Neural crest cell (in vitro differentiated cells): ENCODE results near the gene ATG2B. TPM values are rescaled to one million over a fixed set of nuclear protein-coding genes. Genes with fewer than 3 reads are reported as not detected.
A peak's percentile ranks its signal among the peaks of the same experiment; 100 is the strongest.

Experiments
- DNase-seq: peaks from one replicate; pipeline ENCODE4 v3.0.0; 2021; ENCODE audit warnings: low read depth, mixed read lengths, low spot score
- H3K27ac Mint-ChIP-seq: one replicate; pipeline ENCODE4 v1.8.0; 2021; ENCODE audit warnings: mild to moderate bottlenecking, mixed read lengths; ENCODE audit not compliant: unreplicated experiment
- H3K27me3 Mint-ChIP-seq: 2 replicates; pipeline ENCODE4 v1.8.0; 2021; ENCODE audit warnings: low read depth, mild to moderate bottlenecking, mixed read lengths
- H3K36me3 Mint-ChIP-seq: 2 replicates; pipeline ENCODE4 v1.8.0; 2021; ENCODE audit warnings: low read depth, mild to moderate bottlenecking, mixed read lengths
- H3K4me1 Mint-ChIP-seq: 2 replicates; pipeline ENCODE4 v1.8.0; 2021; ENCODE audit warnings: mixed read lengths
- H3K4me3 Mint-ChIP-seq: one replicate; pipeline ENCODE4 v1.8.0; 2021; ENCODE audit warnings: mild to moderate bottlenecking, mixed read lengths
- H3K9me3 Mint-ChIP-seq: 2 replicates; pipeline ENCODE4 v1.8.0; 2021; ENCODE audit warnings: mixed read lengths
- total RNA-seq: library from RNA; stranded (reverse); gene quantifications from 2 replicates; pipeline ENCODE4 v1.2.1, GENCODE V29; 2021
- TF ChIP-seq, protein P1 (sequence below): fragments of 200-600 bp; sonication (generic); conservative IDR thresholded peaks from 2 replicates; pipeline ENCODE4 v1.5.0; 2021; ENCODE audit warnings: antibody characterized with exemption, mild to moderate bottlenecking

ATG2B gene
- total RNA-seq, 1 donor from 2014 or later = 19.5 TPM

DNA sequence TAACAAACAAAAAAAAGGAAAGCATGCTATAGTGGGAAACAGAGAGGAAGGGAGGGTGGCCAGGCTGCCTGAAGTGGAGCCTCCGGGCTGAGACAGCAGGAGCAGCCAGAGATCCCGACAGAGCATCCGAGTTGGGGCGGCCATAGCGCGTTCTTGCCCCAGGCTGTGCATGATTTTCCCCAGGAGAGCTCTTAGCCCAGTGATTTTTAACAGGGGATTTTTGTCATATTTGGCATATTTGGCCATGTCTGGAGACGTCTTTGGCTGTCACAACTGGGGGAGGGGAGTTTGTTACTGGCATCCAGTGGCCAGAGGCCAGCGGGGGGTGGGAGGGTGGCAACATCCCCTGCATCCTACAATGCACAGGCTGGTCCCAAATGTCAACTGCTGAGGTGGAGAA is 83.6 kb downstream of the ATG2B start:
- H3K36me3 Mint-ChIP-seq = peaks cover 5% of the 10 kb centered on the region
- H3K9me3 Mint-ChIP-seq = no peaks in the 10 kb centered on the region
- TF ChIP-seq, protein P1, sequence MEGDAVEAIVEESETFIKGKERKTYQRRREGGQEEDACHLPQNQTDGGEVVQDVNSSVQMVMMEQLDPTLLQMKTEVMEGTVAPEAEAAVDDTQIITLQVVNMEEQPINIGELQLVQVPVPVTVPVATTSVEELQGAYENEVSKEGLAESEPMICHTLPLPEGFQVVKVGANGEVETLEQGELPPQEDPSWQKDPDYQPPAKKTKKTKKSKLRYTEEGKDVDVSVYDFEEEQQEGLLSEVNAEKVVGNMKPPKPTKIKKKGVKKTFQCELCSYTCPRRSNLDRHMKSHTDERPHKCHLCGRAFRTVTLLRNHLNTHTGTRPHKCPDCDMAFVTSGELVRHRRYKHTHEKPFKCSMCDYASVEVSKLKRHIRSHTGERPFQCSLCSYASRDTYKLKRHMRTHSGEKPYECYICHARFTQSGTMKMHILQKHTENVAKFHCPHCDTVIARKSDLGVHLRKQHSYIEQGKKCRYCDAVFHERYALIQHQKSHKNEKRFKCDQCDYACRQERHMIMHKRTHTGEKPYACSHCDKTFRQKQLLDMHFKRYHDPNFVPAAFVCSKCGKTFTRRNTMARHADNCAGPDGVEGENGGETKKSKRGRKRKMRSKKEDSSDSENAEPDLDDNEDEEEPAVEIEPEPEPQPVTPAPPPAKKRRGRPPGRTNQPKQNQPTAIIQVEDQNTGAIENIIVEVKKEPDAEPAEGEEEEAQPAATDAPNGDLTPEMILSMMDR = no peak
- peaks cover 25% of the 10 kb centered on the region for H3K4me1 Mint-ChIP-seq
- no peaks in the 10 kb centered on the region for H3K27me3 Mint-ChIP-seq
- no peak for DNase-seq
- H3K27ac Mint-ChIP-seq = no peak overlapping the region
- H3K4me3 Mint-ChIP-seq = no peak overlapping the region

DNA sequence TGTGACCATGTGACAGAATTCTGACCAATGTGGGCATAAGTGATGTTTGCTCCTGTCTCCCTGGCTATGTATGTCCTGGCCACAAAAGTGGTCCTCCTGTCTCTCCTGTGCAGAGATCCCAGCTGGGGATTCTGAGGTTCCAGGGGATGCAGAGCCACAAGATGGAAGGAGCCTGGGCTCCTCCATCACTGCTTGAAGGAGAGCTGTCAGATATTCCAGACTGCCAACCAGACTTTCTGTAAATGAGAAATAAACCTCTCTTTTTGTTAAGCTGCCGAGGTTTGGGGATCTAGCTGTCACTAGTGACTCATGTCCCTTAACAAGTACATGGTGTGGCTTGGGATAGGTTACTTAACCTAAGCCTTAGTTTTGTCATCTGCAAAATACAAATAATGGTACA is 85.3 kb downstream of the ATG2B start:
- no peaks in the 10 kb centered on the region for H3K27me3 Mint-ChIP-seq
- no peaks in the 10 kb centered on the region for H3K9me3 Mint-ChIP-seq
- DNase-seq = no peak
- H3K4me3 Mint-ChIP-seq = no peak overlapping the region
- TF ChIP-seq, protein P1 = no peak
- H3K36me3 Mint-ChIP-seq = peaks cover 5% of the 10 kb centered on the region
- no peak overlapping the region for H3K27ac Mint-ChIP-seq
- H3K4me1 Mint-ChIP-seq = peaks cover 22% of the 10 kb centered on the region

DNA sequence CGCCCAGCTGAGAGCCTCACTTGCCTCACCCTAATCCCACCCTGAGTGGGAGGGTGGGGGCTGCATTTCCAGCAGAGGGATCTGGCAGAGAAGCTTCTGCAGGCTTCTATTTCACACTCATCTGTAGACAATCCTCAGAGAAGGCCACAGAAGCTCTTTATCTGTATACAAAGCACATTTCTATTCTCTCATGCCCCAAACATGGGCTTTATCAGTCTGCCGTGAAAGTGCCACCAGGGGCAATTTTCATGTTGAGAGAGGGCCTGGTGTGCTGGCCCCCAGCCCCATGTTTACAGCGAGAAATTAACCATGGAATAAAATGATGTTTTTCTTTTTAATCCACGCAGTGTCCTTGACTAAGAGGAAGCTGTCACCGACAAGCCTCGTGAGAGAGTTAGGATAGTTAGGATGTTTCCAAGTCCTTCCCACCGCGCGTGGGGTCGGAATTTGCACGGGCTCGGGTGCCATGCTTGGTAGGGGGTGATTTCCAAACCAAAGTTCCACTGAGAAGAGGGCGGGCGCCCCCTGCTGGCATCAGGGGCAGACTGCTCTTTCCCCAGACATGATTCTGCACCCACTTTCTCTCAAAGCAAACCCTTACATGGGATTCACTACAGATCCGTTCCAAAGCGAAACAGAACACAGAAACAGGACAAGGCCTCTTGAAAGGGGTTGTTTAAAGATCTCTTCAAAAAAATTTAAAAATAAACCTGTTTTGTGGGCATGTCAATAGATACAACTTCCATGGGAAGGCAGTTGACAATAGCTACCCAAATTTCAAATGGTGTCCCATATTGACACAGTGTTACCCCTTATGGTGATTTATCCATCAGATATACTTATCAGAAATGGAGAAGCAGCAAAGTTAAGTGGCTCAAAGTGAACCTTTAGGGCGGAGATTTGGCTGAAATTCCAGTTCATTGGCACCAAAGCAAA is 87.7 kb downstream of the ATG2B start:
- peak; percentile 84 for DNase-seq
- H3K27me3 Mint-ChIP-seq = no peaks in the 10 kb centered on the region
- peaks cover 6% of the 10 kb centered on the region for H3K4me1 Mint-ChIP-seq
- peaks cover 4% of the 10 kb centered on the region for H3K9me3 Mint-ChIP-seq
- H3K4me3 Mint-ChIP-seq = no peak overlapping the region
- peaks cover 5% of the 10 kb centered on the region for H3K36me3 Mint-ChIP-seq
- H3K27ac Mint-ChIP-seq = no peak overlapping the region
- TF ChIP-seq, protein P1 = peak; percentile 97

DNA sequence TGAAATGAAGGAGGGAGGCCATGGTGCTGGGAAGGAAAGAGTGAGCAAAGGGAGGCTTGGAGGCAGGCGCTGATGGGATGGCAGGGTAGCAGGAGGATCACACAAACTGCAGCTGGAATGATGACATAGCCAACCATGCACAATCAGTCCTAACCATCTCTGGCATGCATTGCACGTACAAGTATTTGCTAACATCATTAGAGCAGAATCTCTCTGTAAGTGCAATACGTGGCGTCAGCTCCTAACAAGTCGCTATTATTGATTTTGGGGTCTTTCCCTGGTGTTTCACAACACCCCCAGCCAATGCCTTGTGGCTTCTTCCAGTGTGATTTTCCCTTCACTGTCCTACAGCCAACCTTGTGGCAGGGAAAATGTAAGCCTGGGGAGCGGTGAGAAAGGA is 88.6 kb downstream of the ATG2B start:
- Mint-ChIP-seq H3K4me1 (peaks cover 6% of the 10 kb centered on the region), H3K36me3 (peaks cover 5% of the 10 kb centered on the region)

DNA sequence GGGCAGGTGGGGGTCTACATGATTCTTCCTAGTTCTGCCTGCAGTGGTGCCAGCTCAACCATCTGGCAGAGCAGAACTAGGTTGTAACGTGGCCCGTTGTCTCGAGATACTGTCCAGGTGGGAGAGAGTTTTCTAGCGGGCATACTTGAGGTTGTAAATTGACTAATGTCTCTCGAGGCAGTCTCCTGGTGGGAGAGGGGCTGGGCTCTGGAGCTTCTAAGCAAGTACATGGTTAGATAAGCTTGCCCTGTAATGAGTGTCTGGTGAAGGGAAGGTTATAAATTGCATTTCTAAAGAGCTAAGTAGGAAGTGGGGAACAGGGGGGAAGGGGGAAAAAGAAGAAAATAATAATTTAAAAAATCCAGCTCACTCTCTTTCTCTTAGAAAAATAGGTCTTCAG is 89.0 kb downstream of the ATG2B start:
- H3K36me3 Mint-ChIP-seq = peaks cover 2% of the 10 kb centered on the region
- no peak for DNase-seq
- H3K27ac Mint-ChIP-seq = no peak overlapping the region
- TF ChIP-seq, protein P1 = no peak
- peaks cover 6% of the 10 kb centered on the region for H3K4me1 Mint-ChIP-seq
- peaks cover 4% of the 10 kb centered on the region for H3K9me3 Mint-ChIP-seq
- H3K27me3 Mint-ChIP-seq = no peaks in the 10 kb centered on the region
- H3K4me3 Mint-ChIP-seq = no peak overlapping the region

More for the DNA sequence above, 88.6 kb downstream of the ATG2B start:
- TF ChIP-seq, protein P1 = no peak
- peaks cover 4% of the 10 kb centered on the region for H3K9me3 Mint-ChIP-seq
- no peak overlapping the region for H3K27ac Mint-ChIP-seq
- H3K27me3 Mint-ChIP-seq = no peaks in the 10 kb centered on the region
- H3K4me3 Mint-ChIP-seq = no peak overlapping the region
- DNase-seq = no peak
